ENCODE measurements around the gene SLC5A8. TPM values are rescaled to one million over a fixed set of nuclear protein-coding genes. Genes with fewer than 3 reads are reported as not detected.

Gene SLC5A8
- not detected in 2 replicates for total RNA-seq

DNA sequence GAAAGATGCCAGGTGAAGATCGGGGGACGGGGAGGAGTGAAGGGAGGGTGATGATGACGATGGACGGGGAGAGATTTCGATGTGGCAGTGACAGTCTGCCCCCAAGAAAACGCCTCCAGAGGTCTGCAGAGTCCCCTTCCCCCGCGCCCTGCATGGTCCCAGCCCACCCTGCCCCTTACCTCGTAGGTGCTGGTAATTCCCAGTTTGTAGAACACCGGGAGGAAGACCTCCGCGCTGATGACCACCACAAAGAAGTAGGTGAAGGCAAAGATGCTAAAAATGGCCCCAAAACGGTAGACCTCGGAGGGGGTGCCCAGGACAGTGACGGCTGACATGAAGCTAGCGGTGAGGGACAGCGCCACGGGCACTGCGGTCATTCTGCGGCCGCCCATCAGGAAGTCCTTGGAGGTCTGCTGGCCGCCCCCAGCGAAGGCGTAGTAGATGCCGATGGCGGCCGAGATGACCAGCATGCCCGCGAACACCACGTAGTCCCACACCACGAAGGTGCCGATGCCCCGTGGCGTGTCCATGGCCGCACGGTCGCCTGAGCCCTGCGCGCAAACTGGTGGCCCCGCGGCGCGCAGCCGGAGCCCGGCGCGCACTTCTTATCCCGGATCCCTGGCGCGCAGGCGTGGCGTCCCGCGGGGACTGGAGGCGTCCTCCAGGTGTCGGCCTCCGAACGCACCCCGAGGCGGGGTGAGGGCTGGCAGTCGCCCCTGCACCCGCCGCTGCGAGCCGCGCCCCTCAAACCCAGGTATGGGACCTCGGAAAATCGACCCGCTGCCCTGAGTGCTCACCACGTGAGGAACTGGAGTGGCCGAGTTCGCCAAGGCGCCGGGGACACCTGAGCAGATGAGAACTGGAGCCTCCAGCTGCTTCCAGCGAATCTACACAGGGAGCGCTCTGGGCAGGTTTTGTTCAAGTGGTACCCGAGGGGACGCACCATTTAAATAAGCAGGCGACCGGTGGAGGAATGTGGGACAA lies at the start of gene SLC5A8:
SLC5A8 (minus strand) TSS at position 920 of the 984 bp plus-strand sequence; CDS start at position 530, 390 bp downstream.

Other genes with a start within 250 kb of the SLC5A8 start
- gene UTP20, start 69.9 kb upstream of the SLC5A8 start, total RNA-seq: 13.7 and 27.7 TPM in 2 replicates
- 179 and 282 TPM in 2 replicates for gene ARL1, start 197.5 kb upstream of the SLC5A8 start, total RNA-seq

Data from smooth muscle cell of the umbilical artery (primary cell).